Islet precursor cell (in vitro differentiated cells): ENCODE measurements around the gene VCPKMT.

Source experiments
- DNase-seq: peaks from one replicate; pipeline ENCODE4 v3.0.0-alpha.2; 2018

The VCPKMT gene

GRCh38 chr14:50116181-50116956 lies at the start of gene VCPKMT:
Gene VCPKMT (minus strand): TSS chr14:50116572. CDS start chr14:50116552, 20 bp downstream.
- DNase-seq: peak; percentile 94

GRCh38 chr14:50156111-50156510 lies 39.7 kb upstream of the VCPKMT start:
- no peak for DNase-seq

- DNase-seq: no peak
Measured at GRCh38 chr14:50148799-50149198, 32.4 kb upstream of the VCPKMT start.

- no peak for DNase-seq
Measured at GRCh38 chr14:50139192-50139591, 22.8 kb upstream of the VCPKMT start.

GRCh38 chr14:50127802-50128201 lies 11.4 kb upstream of the VCPKMT start:
- no peak for DNase-seq

GRCh38 chr14:50123062-50123461 lies 6.7 kb upstream of the VCPKMT start:
- no peak for DNase-seq

GRCh38 chr14:50122291-50122690 lies 5.9 kb upstream of the VCPKMT start:
- DNase-seq: no peak

- no peak for DNase-seq
Measured at GRCh38 chr14:50121486-50121885, 5.1 kb upstream of the VCPKMT start.

- DNase-seq: no peak
Measured at GRCh38 chr14:50117456-50117855, 1.1 kb upstream of the VCPKMT start.

GRCh38 chr14:50116966-50117365 lies 594 bp upstream of the VCPKMT start:
- DNase-seq: no peak

- no peak for DNase-seq
Measured at GRCh38 chr14:50113381-50114035, 2.9 kb downstream of the VCPKMT start.

- DNase-seq: no peak
Measured at GRCh38 chr14:50110323-50111037, 5.9 kb downstream of the VCPKMT start.

- peak; percentile 66 for DNase-seq
Measured at GRCh38 chr14:50109342-50109741, 7.0 kb downstream of the VCPKMT start.

GRCh38 chr14:50107850-50108249 lies 8.5 kb downstream of the VCPKMT start:
- DNase-seq: no peak

- no peak for DNase-seq
Measured at GRCh38 chr14:50106178-50106577, 10.2 kb downstream of the VCPKMT start.

GRCh38 chr14:50103558-50103957 lies 12.8 kb downstream of the VCPKMT start:
- DNase-seq: no peak

GRCh38 chr14:50101417-50101816 lies 15.0 kb downstream of the VCPKMT start:
- no peak for DNase-seq

- DNase-seq: no peak
Measured at GRCh38 chr14:50100805-50101204, 15.6 kb downstream of the VCPKMT start.

- DNase-seq: no peak
Measured at GRCh38 chr14:50099335-50099734, 17.0 kb downstream of the VCPKMT start.

- DNase-seq: no peak
Measured at GRCh38 chr14:50095895-50096294, 20.5 kb downstream of the VCPKMT start.

GRCh38 chr14:50094056-50094755 lies 22.2 kb downstream of the VCPKMT start:
- DNase-seq: no peak

GRCh38 chr14:50093496-50093895 lies 22.9 kb downstream of the VCPKMT start:
- no peak for DNase-seq

GRCh38 chr14:50092006-50092555 lies 24.3 kb downstream of the VCPKMT start:
- DNase-seq: no peak
